B cell (primary cell): ENCODE results near the gene HS3ST5. TPM values are rescaled to one million over a fixed set of nuclear protein-coding genes. Genes with fewer than 3 reads are reported as not detected.

Experiments used
- ATAC-seq: fragments of 200-7000 bp; cut with Tn5 transposase; one replicate; pipeline ENCODE4 v1.10.0; 2021; ENCODE audit warnings: low read depth, mild to moderate bottlenecking, moderate number of reproducible peaks, moderate library complexity
- CTCF ChIA-PET: fragments of 350-600 bp; sonication (Branson Sonifier 250); formaldehyde crosslinking; loops from one replicate; lab custom pipeline; 2021; ENCODE audit warnings: antibody characterized with exemption, inconsistent platforms; lab: Charles Lee
- POLR2A ChIA-PET: fragments of 350-600 bp; sonication (Branson Sonifier 250); formaldehyde crosslinking; loops from one replicate; lab custom pipeline; 2021; ENCODE audit warnings: antibody characterized with exemption; lab: Charles Lee
- DNase-seq: peaks from one replicate; pipeline ENCODE4 v3.0.0; 2013
- H2AFZ ChIP-seq: 2 replicates; pipeline ENCODE4 v1.6.1; 2012; ENCODE audit warnings: mild to moderate bottlenecking, low read depth, low read length; ENCODE audit not compliant: insufficient read depth, poor library complexity, severe bottlenecking
- H3K27ac ChIP-seq, 2 donors: 1 replicate in 1 of 2; 2 replicates in 1 of 2; pipeline ENCODE4 v1.5.1; 2012 to 2013; ENCODE audit warnings: low read length in 2 of 2, mild to moderate bottlenecking in 2 of 2, moderate library complexity in 1 of 2
- H3K27me3 ChIP-seq, 4 experiments: fragments of 200-600 bp in 1 of 4; sonication (generic) in 1 of 4; replicated peaks in 1 of 4; 1 replicate in 2 of 4; 2 replicates in 2 of 4; pipeline versions ENCODE4 v1.6.1 to v1.7.0; 2013 to 2016; ENCODE audit warnings: low read length in 3 of 4, mild to moderate bottlenecking in 2 of 4, mixed read lengths in 1 of 4, moderate library complexity in 1 of 4; ENCODE audit not compliant: insufficient read depth in 4 of 4, control insufficient read depth in 3 of 4; ENCODE audit errors: control extremely low read depth in 1 of 4
- H3K36me3 ChIP-seq, 2 experiments: replicated peaks in 1 of 2; 1 replicate in 1 of 2; 2 replicates in 1 of 2; pipeline versions ENCODE4 v1.6.1 to v1.7.1; 2013; ENCODE audit warnings: low read length in 1 of 2; ENCODE audit not compliant: insufficient read depth in 2 of 2, control insufficient read depth in 1 of 2; ENCODE audit errors: control extremely low read depth in 1 of 2, extremely low read depth in 1 of 2
- H3K4me1 ChIP-seq, 2 donors: fragments of 200-600 bp in 1 of 2; sonication (generic) in 1 of 2; 1 replicate in 1 of 2; 2 replicates in 1 of 2; pipeline versions ENCODE4 v1.5.1 to v1.6.1; 2013 to 2017; ENCODE audit warnings: low read length in 2 of 2; ENCODE audit not compliant: control insufficient read depth in 2 of 2, insufficient read depth in 2 of 2
- H3K4me2 ChIP-seq: replicated peaks from 2 replicates; pipeline ENCODE3; 2012; ENCODE audit warnings: mild to moderate bottlenecking, low read depth, low read length; ENCODE audit not compliant: poor library complexity, severe bottlenecking
- H3K4me3 ChIP-seq, 5 experiments: fragments of 200-600 bp in 1 of 5; sonication (generic) in 1 of 5; 1 replicate in 3 of 5; 2 replicates in 2 of 5; pipeline versions ENCODE4 v1.5.1 to v1.7.0; 2011 to 2016; ENCODE audit warnings: low read length in 4 of 5, mild to moderate bottlenecking in 4 of 5, low read depth in 2 of 5, control low read depth in 1 of 5, moderate library complexity in 1 of 5; ENCODE audit not compliant: insufficient read depth in 1 of 5; ENCODE audit errors: control extremely low read depth in 1 of 5, extremely low read depth in 1 of 5
- H3K79me2 ChIP-seq: fragments of 200-600 bp; sonication (generic); one replicate; pipeline ENCODE4 v1.6.0; 2016; ENCODE audit warnings: low read length; ENCODE audit not compliant: control insufficient read depth, insufficient read depth
- H3K9ac ChIP-seq: fragments of 200-600 bp; sonication (generic); 2 replicates; pipeline ENCODE4 v1.6.1; 2017; ENCODE audit warnings: mild to moderate bottlenecking, low read length, moderate library complexity
- H3K9me3 ChIP-seq, 3 donors: one replicate each; pipeline versions ENCODE4 v1.6.1 to v1.7.1; 2013; ENCODE audit warnings: low read length in 2 of 3; ENCODE audit not compliant: control insufficient read depth in 2 of 3, insufficient read depth in 1 of 3; ENCODE audit errors: control extremely low read depth in 1 of 3
- H4K20me1 ChIP-seq: 2 replicates; pipeline ENCODE4 v1.6.0; 2012; ENCODE audit warnings: mild to moderate bottlenecking, low read length; ENCODE audit not compliant: insufficient read depth, control insufficient read depth, poor library complexity, severe bottlenecking
- H3K27ac Mint-ChIP-seq: one replicate; pipeline ENCODE4 v1.8.0; 2021; ENCODE audit warnings: mixed read lengths
- H3K27me3 Mint-ChIP-seq: one replicate; pipeline ENCODE4 v1.8.0; 2021; ENCODE audit warnings: mixed read lengths
- H3K4me1 Mint-ChIP-seq: one replicate; pipeline ENCODE4 v1.8.0; 2021; ENCODE audit warnings: mixed read lengths
- H3K4me3 Mint-ChIP-seq: one replicate; pipeline ENCODE4 v1.8.0; 2021; ENCODE audit warnings: mixed read lengths
- H3K9me3 Mint-ChIP-seq: one replicate; pipeline ENCODE4 v1.8.0; 2022; ENCODE audit warnings: mixed read lengths; ENCODE audit not compliant: insufficient read depth
- EZH2 ChIP-seq: IDR thresholded peaks from 2 replicates; pipeline ENCODE4 v1.6.1; 2012; ENCODE audit warnings: borderline replicate concordance, low read depth, mild to moderate bottlenecking, moderate library complexity, low read length; ENCODE audit not compliant: insufficient read depth, poor library complexity, severe bottlenecking
- WGBS: methylation state at CpG from one replicate; pipeline ENCODE4 v1.1.5; 2013; ENCODE audit warnings: missing lambda C conversion rate; ENCODE audit not compliant: insufficient coverage; 5-methylcytosine and 5-hydroxymethylcytosine counted together
- intact Hi-C: fragments of 100-400 bp; cut with micrococcal nuclease; formaldehyde crosslinking; loops from one replicate; pipeline ENCODE4 v1.10.0; 2022
- polyA plus RNA-seq: library from polyadenylated mRNA; depleted of rRNA; stranded (reverse); fragments of >200 nt; gene quantifications from 2 replicates; pipeline ENCODE4 v1.2.3, GENCODE V29; 2012
- total RNA-seq, 2 donors: library from RNA; stranded (reverse); fragments of 120-200 nt in 1 of 2; gene quantifications; 1 replicate in 1 of 2; 2 replicates in 1 of 2; pipeline versions ENCODE4 v1.2.3 to v1.2.4, GENCODE V29; 2013 to 2022
- TF ChIP-seq, protein P1 (sequence below): fragments of 200-600 bp; IDR thresholded peaks from one replicate; pipeline ENCODE4 v1.8.0; 2022; ENCODE audit warnings: antibody characterized with exemption, mild to moderate bottlenecking

Gene HS3ST5
- total and polyA plus RNA-seq, 2 donors (not counting 1 experiment from before 2014, with no cell fraction given): not detected

DNA sequence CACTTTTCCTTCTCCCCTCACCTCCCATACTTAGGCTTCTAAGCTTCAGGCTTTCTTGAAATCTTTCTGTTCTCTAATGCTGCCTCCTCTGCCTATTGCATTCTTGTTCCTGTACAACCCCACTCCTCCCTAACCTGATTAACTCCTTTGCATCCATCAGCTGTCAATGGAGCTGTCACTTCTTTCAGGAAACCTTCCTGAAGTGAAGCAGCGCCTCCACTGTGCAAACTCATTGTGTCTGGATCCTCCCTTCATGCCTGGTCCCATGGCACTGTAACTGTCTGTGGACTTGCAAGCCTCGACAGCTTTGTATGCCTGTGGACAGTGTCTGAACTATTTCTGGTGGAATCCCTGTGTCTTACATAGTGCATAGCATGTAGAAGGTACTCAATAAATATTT lies 185.0 kb downstream of the HS3ST5 start:
- Histone ChIP-seq H3K4me2 (no peak overlapping the region), H3K36me3 (no peaks in the 10 kb centered on the region), H3K4me1 (no peaks in the 10 kb centered on the region), H3K9ac (no peak overlapping the region), H3K9me3 (peaks cover 0 to 3% (median 0%) of the 10 kb centered on the region in 3 donors), H2AFZ (no peak overlapping the region), H4K20me1 (no peaks in the 10 kb centered on the region), H3K27ac (no peak overlapping the region), H3K4me3 (no peak overlapping the region), H3K27me3 (no peaks in the 10 kb centered on the region), H3K79me2 (no peaks in the 10 kb centered on the region)
- no peaks in the 10 kb centered on the region for H3K27me3 Mint-ChIP-seq
- POLR2A ChIA-PET: no interaction called here
- 33% methylated on average over 1 of the region's 2 CpGs for WGBS
- no peak overlapping the region for H3K4me3 Mint-ChIP-seq
- no peaks in the 10 kb centered on the region for H3K4me1 Mint-ChIP-seq
- intact Hi-C loops: no loop called here
- no peak for ATAC-seq
- H3K9me3 Mint-ChIP-seq: no peaks in the 10 kb centered on the region
- TF ChIP-seq, protein P1, sequence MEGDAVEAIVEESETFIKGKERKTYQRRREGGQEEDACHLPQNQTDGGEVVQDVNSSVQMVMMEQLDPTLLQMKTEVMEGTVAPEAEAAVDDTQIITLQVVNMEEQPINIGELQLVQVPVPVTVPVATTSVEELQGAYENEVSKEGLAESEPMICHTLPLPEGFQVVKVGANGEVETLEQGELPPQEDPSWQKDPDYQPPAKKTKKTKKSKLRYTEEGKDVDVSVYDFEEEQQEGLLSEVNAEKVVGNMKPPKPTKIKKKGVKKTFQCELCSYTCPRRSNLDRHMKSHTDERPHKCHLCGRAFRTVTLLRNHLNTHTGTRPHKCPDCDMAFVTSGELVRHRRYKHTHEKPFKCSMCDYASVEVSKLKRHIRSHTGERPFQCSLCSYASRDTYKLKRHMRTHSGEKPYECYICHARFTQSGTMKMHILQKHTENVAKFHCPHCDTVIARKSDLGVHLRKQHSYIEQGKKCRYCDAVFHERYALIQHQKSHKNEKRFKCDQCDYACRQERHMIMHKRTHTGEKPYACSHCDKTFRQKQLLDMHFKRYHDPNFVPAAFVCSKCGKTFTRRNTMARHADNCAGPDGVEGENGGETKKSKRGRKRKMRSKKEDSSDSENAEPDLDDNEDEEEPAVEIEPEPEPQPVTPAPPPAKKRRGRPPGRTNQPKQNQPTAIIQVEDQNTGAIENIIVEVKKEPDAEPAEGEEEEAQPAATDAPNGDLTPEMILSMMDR: no peak
- TF ChIP-seq EZH2: no peak
- DNase-seq: no peak
- no peak overlapping the region for H3K27ac Mint-ChIP-seq
- CTCF ChIA-PET: no interaction called here

DNA sequence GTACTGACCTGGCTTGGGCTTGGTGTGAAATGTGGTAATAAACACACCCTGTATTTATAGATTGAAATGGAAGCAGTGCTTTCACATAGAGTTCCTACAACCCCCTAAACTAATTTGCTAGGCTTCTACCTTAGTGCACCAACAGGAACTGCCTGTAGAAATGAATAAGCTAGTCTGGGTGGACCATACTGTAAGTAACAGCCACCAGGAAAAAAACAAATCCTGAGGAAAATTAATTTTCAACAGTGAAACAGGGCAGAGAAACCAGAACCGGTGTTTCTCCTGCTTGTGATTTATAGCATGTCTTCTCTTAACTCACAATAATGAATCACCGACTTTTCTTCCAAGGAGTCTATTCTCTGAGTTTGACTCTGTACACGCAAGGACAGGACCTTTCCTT lies 187.1 kb downstream of the HS3ST5 start:
- no peak for ATAC-seq
- Mint-ChIP-seq H3K9me3 (no peaks in the 10 kb centered on the region), H3K4me3 (no peak overlapping the region), H3K4me1 (no peaks in the 10 kb centered on the region), H3K27me3 (no peaks in the 10 kb centered on the region), H3K27ac (no peak overlapping the region)
- POLR2A ChIA-PET: no interaction called here
- Histone ChIP-seq H3K36me3 (no peaks in the 10 kb centered on the region), H3K4me3 (no peak overlapping the region), H3K27me3 (no peaks in the 10 kb centered on the region), H3K9ac (no peak overlapping the region), H3K4me2 (no peak overlapping the region), H3K9me3 (peaks cover 0 to 6% (median 0%) of the 10 kb centered on the region in 3 donors), H4K20me1 (no peaks in the 10 kb centered on the region), H3K27ac (no peak overlapping the region), H2AFZ (no peak overlapping the region), H3K4me1 (no peaks in the 10 kb centered on the region), H3K79me2 (no peaks in the 10 kb centered on the region)
- intact Hi-C loops: no loop called here
- WGBS: 72% methylated on average over 3 of the region's 3 CpGs
- no peak for DNase-seq
- CTCF ChIA-PET: no interaction called here
- no peak for TF ChIP-seq EZH2
- TF ChIP-seq, protein P1: no peak
